DMS53 treated with DMSO at 0.1 percent for 48 hours (cell line): ENCODE results near the gene CLECL1.

Experiments
- DNase-seq: peaks from one replicate; lab custom pipeline; 2025; ENCODE audit not compliant: unreplicated experiment; lab: John Stamatoyannopoulos, UW

CLECL1 gene

DNA sequence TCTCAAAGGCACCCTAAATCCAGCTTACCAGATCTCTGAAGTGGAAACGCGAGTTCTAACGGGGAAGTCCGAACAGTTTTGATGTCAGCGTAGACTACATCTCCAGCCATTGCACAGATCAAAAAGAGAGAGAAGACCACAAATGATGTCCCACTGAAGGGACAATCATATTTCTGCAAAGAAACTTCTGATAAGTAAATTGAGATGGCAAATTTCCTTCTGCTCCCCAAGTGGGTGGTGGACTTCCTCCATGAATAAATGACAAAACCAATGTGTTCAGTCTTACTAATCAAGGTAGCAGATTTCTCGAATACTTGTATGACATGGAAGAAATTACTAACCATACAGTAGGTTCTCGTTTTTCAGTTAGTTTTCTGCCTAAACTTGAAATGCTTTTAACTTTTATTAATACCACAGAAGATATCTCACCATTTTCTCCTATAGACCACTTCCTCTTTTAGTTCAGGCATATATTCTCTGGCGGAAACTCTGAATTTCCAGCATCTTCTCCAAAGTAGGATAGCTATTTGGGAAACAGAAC lies at the start of gene CLECL1:
TSS of gene CLECL1 (minus strand) at position 177 of the 541 bp plus-strand sequence.
- no peak for DNase-seq

DNA sequence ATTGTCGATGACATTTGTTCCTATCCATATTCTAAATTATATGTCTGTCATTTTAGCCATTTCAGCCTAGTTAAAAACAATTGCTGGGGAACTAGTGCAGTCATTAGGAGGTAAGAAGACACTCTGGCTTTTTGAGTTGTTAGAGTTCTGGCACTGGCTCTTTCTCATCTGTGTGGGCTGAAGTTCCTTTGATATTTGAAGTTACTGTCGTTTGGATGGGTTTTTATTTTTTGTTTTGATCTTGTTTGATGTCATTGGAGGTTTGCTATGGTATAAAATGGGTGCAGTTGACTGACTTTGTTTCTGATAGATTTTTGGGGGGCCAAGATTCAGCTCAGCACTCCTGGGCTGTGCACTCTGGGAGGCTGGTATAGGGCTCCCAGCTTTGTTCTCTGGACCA lies 48.5 kb upstream of the CLECL1 start:
- no peak for DNase-seq

DNA sequence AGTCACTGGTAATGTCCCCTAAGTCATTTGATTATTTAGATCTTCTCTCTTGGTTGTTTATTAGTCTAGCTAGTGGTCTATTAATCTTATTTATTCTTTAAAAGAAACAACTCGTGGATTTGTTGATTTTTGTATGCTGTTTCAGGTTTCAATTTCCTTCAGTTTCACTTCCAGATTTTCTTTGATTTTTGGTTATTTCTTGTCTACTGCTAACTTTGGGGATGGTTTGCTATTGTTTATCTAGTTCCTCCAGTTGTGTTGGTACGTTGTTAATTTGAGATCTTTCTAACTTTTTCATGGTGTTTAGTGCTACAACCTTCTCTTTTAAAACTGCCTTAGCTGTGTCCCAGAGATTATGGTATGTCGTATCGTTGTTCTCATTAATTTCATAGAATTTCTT lies 46.3 kb upstream of the CLECL1 start:
- no peak for DNase-seq

DNA sequence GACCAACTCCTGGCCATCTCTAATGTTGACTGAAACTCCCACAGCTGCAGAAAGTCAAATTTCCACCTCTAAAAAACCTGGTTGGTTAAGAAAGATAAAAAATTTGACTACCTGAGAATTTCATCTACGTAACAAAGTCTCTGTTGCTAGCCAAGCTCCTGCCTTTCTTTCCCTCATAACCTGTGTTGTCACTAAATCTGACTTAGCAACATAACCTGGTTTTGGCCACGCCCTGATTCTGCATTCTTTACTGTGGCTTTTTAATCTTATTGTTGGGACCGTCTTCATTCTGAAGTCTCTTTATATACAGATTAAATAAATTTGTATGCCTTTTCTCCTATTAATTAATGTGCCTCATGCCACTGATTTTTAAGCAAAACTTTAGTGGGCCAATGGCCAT lies 43.9 kb upstream of the CLECL1 start:
- no peak for DNase-seq

DNA sequence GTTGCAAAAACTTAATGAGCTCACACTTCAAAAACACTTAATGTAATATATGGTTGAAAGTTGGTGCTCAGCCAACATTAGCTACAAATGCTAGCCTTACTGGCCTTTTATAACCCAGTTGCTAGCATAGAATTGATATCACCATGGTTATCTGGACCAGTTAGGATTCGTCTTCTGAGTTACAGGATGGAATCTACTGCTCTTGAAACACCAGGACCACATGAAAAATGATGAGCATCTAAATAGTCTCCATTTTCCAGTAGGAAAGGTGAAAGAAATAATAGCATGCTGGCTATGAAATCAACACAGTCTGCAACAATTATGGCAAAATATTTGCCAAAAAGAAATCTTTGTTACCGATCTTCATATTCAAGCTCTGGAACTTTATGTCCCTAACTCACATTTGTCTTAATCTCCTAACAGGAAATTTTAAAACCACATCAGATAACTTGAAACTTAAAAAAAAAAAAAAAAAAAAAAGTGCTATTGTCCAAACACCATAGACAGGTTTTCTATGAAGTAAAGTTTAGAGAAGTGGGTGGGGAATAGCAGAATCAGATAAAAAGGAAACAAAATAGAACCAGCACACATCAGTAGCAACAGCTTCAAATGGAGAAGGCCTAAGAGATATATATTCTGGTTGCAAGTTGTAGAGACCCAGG lies 40.5 kb upstream of the CLECL1 start:
- DNase-seq: no peak

DNA sequence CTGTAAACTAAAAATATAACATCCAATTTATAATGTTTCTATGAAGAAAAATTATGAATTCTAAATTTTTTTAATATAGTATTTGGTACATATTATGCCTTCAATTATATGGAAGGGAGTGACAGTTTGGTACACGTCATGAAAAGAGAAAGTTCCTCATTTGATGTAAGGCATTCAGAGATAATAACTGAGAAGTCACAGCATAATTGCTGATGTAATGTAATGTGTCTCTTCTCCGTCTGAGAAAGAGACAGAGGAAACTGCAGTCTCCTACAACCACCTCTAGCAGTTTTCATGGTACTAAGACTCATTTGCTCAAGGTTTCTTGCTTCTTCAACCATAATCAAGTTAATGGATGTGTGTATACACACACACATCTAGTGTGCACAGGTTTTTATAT lies 30.1 kb upstream of the CLECL1 start:
- DNase-seq: no peak

DNA sequence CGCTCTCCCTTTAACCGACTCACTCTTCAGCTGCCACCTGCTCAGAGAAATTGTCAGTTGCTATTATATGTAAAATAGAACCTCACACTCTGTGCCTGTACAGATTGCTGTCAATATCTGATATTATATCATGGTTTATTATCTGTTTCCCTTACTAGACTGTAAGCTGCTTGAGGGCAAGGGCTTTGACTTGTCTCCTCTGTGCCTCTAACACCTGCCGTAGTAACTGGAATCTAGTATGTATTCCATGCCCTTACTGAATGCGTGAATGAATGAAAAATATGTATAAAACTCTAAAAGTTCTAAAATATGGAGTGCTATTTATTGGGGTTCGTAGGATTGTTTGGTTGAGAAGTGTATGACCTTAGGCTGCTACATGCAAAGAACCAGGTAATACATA lies 29.5 kb upstream of the CLECL1 start:
- no peak for DNase-seq

DNA sequence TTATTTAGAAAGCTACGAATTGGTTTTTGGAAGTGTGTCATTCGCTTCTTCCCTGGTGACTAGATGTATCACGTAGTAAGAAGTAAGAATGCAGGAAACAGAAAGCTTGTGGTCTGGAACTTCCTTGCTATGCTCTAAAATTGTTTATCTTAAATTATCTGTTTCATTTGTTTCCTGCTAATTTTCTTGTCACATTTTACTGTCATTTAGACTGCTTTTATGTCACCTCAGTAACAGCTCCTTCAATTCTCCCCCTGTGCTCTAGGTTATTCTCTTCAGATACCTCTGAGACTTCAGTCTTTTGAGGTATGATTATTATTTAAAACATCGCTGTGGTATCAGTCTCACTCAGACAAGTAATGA lies 28.5 kb upstream of the CLECL1 start:
- DNase-seq: no peak

DNA sequence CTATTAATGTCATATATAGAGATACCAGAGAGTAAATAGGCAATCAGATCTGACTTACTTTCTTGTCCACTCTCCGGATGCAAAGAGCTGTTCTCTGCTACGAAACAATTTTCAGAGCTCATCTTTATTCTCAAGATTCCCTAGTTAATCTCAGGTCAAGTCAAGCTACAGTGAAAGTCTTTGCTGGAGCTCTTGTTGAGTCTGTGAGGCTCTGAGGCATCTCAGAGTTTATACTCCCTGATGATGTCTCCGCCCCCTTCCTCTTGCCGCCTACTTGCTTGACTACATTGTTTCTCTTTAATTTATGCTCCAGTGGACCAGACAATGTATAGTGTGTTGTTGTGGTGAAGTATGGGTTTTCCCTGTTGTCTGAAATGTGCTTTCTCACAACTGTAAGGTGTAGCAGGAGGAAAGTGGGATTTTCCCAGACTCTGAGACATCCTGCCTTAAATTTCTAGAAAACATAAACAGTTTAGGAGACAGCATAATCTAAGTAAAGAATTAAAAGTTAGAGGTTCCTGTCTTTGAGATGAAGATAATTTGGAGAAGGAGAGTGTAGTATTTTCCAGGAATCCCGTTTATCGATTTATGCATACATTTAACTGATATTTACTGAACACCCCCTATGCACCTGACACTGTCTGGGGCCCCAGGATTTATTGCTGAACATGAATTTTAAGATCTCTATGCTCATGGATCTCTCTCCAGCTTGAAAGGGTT lies 28.0 kb upstream of the CLECL1 start, which contains the start of gene CD69:
TSS of gene CD69 (minus strand) at position 203 of the 720 bp plus-strand sequence. CDS start at position 122, 81 bp downstream.
- DNase-seq: no peak

DNA sequence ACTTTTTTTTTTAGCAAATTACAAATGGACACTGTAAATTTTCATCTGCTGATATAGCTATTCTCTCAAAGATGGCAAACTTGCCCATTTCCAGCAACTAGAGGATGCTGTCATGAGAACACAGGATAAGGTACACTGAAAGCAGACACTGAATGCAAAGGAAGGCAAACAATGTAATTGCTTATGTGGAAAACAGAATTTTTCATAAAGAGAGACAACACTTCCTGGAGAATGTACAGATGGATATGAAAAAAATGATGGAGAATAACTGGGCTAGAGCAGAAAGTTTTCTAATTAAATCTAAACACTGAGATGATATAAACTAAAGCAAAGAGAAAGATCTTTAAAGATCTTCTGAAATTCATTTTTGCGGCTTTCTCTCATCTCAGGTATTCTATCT lies 27.2 kb upstream of the CLECL1 start:
- DNase-seq: no peak

DNA sequence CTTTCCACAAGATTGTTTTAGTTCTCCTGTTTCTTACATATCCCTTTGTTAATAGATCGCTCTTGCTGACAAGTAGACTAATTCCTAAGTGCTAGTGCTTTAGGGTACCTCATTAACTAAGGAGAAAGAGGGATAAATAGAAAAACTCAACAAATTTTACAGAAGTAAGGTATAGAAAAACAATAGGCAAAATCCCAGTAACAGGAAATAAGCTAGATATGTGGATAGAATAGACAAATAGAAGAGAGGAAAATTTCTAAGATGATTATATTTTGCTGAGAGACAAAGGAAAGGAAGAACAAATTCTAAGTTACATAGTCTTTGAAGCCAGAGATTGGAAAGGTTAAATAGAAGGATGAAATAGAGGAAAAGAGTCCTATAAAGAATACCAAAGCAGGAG lies 26.8 kb upstream of the CLECL1 start:
- DNase-seq: no peak

DNA sequence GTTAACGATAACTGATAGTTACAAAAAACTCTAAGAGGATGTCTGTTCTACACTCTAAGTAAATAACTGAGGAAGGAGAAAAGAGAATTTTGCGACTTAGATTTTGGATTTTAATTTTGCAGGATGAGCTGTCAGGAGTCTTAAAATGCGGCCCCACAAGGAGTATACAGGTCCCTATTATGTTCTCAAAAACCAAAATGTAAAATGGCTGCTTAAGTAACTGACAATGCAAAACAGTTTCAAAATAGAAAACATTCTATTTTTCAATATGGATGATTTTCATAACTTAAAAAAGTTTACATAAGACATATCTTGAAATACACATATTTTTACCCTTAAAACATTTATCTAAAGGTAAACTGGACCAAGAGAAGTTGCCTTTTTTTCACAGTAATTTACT lies 25.2 kb upstream of the CLECL1 start:
- no peak for DNase-seq

DNA sequence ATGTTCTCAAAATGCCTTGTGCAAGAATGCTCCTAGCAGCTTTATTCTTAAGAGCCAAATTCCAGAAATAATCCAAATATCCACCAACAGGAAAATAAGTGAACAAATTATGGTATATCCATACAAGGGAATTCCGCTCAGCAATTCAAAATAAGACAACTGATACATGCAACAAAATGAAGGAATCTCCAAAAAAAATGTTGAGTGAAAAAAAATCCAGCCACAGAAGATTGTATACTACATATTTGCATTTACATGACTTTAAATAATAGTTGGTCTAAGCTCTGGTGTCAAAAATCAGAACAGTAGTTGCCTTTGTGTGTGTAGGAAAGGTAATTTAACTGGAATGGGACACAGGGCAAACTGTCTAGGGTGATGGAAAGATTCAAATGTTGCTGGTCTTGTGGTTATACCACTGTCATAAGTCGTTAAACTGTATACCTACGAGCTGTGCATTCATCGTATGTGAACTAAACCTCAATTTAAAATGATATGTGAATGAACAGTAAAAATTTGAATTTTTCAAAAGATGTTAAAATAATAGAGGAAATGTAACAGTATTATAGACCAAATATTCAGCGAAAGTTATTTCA lies 24.6 kb upstream of the CLECL1 start:
- DNase-seq: no peak

DNA sequence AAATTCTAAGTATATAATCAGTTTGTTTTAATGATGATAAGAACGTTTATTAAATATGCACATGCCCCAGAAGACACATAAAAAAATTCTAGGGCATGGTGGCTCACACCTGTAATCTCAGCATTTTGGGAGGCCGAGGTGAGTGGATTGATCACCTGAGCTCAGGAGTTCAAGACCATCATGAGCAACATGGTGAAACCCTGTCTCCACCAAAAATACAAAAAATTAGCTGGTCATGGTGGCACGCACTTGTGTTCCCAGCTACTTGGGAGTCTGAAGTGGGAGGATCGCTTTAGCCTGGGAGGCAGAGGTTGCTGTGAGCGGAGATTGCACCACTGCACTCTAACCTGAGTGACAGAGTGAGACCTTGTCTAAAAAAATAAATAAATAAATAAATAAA lies 23.8 kb upstream of the CLECL1 start:
- no peak for DNase-seq

DNA sequence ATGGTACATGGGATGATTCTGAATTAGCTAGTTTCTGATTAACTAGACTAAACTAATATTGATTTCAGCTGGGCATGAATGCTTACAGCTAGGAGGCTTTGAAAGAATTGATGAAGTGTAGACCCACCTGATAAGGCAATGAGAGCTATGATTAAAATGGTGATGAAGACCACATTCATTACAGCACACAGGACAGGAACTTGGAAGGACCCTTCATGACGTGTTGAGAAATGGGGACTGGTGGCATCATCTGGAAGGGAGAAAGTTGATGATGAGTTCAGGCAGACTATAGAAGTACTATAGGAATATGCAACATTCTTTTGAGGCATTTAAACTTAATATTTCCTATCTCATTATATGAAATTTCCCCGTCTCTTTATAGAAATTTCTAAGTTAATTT lies 23.3 kb upstream of the CLECL1 start:
- no peak for DNase-seq

DNA sequence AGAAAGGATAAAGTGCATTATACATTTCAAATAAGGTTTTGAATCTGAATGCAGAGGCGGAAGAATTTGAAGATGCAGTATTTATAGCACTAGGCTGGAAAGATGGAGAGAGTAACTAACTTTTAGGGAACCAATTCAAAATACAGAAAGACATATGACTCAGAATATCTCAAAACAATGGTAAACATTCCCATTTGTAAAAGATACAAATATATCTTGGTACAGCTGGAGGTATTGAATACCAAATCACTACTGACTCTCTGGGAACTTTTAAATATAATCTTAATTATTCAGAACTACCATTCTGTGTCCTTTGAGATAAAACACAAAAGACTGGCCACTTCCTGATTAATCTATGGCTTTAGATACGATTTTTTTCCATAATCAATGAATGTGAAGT lies 22.7 kb upstream of the CLECL1 start:
- DNase-seq: no peak

DNA sequence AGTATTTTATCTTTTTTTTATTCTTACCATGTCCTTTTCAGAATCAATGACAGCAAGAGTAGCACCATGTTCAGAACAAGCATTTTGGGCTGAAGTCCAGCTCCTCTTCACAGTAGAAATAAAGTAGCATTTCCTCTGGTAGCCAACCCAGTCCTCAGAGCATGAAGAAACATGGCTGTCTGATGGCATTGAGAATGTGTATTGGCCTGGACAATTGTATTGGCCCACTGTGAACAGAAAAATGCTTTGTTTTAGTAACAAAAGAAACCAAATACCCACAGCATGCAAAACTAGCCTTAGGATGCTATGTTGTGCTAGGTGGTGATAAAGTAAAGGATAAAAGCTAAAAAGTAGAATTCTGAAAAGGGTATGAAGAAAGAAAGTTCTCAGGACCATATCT lies 22.1 kb upstream of the CLECL1 start:
- DNase-seq: no peak

DNA sequence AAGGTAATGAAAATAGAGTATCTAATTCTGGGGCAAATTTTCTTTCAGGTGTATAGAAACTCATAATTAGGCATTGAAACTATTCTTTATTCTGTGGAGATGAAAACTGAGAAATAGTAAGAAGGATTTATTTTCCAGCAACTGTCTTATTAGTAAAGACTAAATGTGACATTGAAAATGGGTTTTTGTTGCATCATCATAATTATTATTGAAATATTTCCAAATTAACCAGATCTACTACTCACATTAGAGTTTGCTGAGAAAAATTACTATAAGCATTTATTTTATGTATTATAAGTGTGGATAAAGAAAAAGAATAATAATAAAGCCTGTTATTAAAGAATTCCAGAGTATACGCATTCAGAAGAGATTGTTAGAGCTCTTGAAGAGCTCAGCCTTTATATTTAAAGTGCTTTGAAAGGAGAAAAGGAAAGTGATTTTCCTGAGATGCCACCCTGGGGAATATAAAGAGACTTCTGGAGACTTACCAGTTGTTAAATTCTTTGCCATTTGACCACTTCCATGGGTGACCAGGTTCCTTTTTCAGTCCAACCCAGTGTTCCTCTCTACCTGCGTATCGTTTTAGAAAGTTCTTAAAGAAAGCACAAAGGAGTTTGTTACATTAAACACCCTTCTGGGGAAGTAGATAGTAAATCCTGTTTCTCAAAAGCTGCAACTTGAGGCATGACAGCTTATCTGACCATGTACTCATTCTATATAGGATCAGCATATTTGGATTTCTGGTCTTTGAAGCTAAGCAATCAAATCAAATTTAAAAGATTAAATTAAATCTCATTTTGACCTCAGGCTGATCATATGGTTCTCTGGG lies 21.4 kb upstream of the CLECL1 start:
- DNase-seq: no peak

DNA sequence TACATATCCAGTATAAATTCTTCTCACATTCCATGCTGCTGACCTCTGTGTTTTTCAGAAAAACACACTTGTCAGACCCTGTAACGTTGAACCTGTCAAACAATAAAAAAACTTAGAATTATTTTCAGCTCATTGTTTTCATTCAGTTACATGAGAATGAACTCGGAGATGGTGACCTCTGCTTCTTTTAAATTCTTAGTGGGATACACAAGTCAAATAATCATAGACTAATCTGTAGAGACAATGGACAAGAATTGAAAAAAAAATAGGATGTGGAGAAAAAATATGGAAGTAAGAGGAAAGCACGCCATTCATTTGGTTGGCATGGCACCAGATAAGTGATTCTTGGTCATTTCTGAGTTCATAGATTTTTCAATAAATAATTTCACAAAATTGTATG lies 20.6 kb upstream of the CLECL1 start:
- no peak for DNase-seq

DNA sequence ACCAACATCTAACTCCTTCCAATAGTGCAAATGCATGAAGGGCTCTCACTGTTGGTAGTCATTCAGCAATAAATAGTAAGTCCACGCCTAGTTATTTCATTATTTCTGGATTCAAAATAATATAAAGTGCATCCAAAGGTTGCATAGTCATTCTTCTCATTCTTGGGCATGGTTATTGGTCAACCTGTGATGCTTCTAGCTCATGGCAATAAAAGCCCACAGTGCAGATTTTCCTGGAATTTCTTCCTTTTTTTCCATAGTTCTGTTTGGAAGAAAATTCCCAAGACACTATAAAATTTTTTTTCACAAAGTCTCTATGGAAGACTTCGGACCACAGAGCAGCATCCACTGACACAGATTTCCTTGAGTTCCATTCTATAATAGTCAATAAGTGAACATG lies 20.2 kb upstream of the CLECL1 start:
- DNase-seq: no peak

DNA sequence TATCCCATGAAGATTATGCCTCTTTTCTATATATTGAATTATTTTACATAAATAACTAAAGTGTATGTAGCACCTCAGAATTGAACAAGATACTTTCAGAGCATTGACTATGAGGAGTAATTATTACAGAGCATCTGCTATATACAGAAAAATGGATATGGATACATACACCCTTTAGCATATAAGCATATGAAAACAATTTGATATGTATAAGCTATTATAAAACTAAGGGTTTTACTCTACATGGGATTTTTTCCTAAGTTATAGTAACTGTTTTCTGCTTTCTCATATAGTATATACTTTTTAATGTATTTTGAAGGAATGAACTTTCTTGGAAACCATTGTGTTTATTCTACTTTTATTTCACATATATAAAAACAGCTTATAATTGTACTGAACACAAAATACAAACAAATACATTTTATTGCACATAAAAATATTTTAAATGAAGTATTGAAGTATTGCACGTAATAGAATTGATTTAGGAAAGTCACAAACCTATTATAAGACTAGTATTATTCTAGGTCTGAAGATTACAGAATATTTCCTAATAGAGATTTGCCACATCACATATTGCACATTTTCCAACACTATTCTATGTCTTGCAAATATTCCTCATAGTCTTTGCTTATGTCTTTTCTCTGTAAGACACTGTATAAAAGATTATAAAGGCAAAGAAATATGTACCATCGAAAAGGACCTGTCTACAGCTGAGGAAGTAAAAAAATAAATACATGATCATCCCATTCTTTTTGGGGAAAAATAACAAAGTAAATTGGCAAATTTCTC lies 19.4 kb upstream of the CLECL1 start:
- no peak for DNase-seq
